Esophagus muscularis mucosa (tissue), 3 donors: ENCODE results near the gene FTCD.

ENCODE experiments used
- EP300 ChIP-seq: sonication (generic); formaldehyde crosslinking; IDR thresholded peaks from one replicate; pipeline ENCODE4 v1.6.1; 2017; ENCODE audit warnings: antibody characterized with exemption
- POLR2A ChIP-seq: fragments of 450-650 bp; IDR thresholded peaks from one replicate; pipeline ENCODE4 v1.6.1; 2017; ENCODE audit warnings: antibody characterized with exemption, moderate library complexity, mild to moderate bottlenecking, low read depth
- POLR2AphosphoS5 ChIP-seq, 2 donors: sonication (generic); formaldehyde crosslinking; IDR thresholded peaks; one replicate each; pipeline ENCODE4 v1.6.1; 2017; ENCODE audit warnings: antibody characterized with exemption in 2 of 2

DNA sequence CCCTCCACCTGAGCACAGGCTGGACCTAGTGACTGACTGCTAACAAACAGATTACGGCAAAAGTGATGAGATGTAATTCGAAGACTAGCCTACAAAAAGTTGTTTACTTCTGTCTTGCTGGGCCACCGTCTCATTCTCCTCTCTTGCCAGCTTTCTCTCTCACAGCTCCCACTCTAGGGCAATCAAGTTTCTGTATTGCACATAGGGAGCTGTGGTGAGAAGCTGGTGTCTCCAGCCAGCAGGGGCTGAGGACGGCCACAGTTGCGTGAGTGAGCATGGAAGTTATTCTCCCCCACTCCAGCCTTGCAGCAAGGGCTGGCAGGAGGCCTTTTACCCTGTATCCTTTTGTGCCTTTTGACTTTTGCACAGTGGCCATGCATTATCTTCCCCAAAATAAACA, 66.1 kb downstream of the FTCD start:
- TF ChIP-seq EP300 (no peak), POLR2A (no peak), POLR2AphosphoS5 (IDR thresholded peaks at IDR 0.05) (no peak)
